Activated CD8-positive, alpha-beta T cell treated with anti-CD3 and anti-CD28 coated beads for 36 hours (primary cell): ENCODE measurements around the gene PPP4R4. TPM values are rescaled to one million over a fixed set of nuclear protein-coding genes. Genes with fewer than 3 reads are reported as not detected.

ENCODE experiments used
- ATAC-seq: fragments of 200-7000 bp; cut with Tn5 transposase; one replicate; pipeline ENCODE4 v1.10.0; 2021; ENCODE audit warnings: mild to moderate bottlenecking, moderate library complexity
- CTCF ChIA-PET: fragments of 350-600 bp; sonication (Branson Sonifier 250); formaldehyde crosslinking; loops from one replicate; lab custom pipeline; 2021; ENCODE audit warnings: antibody characterized with exemption; lab: Charles Lee
- POLR2A ChIA-PET: fragments of 350-600 bp; sonication (Branson Sonifier 250); formaldehyde crosslinking; loops from one replicate; lab custom pipeline; 2021; ENCODE audit warnings: antibody characterized with exemption; lab: Charles Lee
- DNase-seq: peaks from one replicate; pipeline ENCODE4 v3.0.0-alpha.2; 2020
- H3K27ac Mint-ChIP-seq: one replicate; pipeline ENCODE4 v1.8.0; 2021; ENCODE audit warnings: mild to moderate bottlenecking, mixed read lengths
- H3K27me3 Mint-ChIP-seq: one replicate; pipeline ENCODE4 v1.8.0; 2021; ENCODE audit warnings: mixed read lengths
- H3K36me3 Mint-ChIP-seq: one replicate; pipeline ENCODE4 v1.8.0; 2021; ENCODE audit warnings: low read depth, mixed read lengths
- H3K4me1 Mint-ChIP-seq: one replicate; pipeline ENCODE4 v1.8.0; 2021; ENCODE audit warnings: low read depth, mixed read lengths
- H3K4me3 Mint-ChIP-seq: one replicate; pipeline ENCODE4 v1.8.0; 2021; ENCODE audit warnings: mild to moderate bottlenecking, moderate library complexity, mixed read lengths
- H3K9me3 Mint-ChIP-seq: one replicate; pipeline ENCODE4 v1.8.0; 2021; ENCODE audit warnings: mixed read lengths
- intact Hi-C: fragments of 100-400 bp; cut with micrococcal nuclease; formaldehyde crosslinking; loops from one replicate; pipeline ENCODE4 v1.10.0; 2022
- total RNA-seq, 2 experiments: library from RNA; stranded (reverse); gene quantifications; one replicate each; pipeline ENCODE4 v1.2.3, GENCODE V29; 2021
- TF ChIP-seq, protein P1 (sequence below): fragments of 200-600 bp; IDR thresholded peaks from one replicate; pipeline ENCODE4 v1.8.0; 2022; ENCODE audit warnings: antibody characterized with exemption, mild to moderate bottlenecking

PPP4R4 gene
- total RNA-seq, 2 experiments from 2014 or later, result 0.63 to 1.2 TPM

DNA sequence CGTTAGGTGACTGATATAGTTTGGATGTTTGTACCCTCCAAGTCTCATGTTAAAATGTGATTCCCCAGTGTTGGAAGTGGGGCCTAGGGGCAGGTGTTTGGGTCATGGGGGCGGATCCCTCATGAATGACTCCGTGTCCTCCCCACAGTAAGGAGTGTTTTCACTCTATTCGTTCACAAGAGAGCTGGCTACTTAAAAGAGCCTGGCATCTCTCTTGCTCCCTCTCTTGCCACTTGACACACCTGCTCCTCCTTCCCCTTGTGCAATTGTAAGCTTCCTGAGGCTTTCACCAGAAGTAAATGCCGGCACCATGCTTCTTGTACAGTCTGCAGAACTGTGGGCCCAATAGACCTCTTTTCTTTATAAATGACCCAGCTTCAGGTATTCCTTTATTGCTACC is 47.3 kb upstream of the PPP4R4 start:
- H3K27ac Mint-ChIP-seq, result no peak overlapping the region
- intact Hi-C loops, result no loop called here
- peaks cover 1% of the 10 kb centered on the region for H3K36me3 Mint-ChIP-seq
- no peaks in the 10 kb centered on the region for H3K27me3 Mint-ChIP-seq
- POLR2A ChIA-PET, result no interaction called here
- TF ChIP-seq, protein P1, sequence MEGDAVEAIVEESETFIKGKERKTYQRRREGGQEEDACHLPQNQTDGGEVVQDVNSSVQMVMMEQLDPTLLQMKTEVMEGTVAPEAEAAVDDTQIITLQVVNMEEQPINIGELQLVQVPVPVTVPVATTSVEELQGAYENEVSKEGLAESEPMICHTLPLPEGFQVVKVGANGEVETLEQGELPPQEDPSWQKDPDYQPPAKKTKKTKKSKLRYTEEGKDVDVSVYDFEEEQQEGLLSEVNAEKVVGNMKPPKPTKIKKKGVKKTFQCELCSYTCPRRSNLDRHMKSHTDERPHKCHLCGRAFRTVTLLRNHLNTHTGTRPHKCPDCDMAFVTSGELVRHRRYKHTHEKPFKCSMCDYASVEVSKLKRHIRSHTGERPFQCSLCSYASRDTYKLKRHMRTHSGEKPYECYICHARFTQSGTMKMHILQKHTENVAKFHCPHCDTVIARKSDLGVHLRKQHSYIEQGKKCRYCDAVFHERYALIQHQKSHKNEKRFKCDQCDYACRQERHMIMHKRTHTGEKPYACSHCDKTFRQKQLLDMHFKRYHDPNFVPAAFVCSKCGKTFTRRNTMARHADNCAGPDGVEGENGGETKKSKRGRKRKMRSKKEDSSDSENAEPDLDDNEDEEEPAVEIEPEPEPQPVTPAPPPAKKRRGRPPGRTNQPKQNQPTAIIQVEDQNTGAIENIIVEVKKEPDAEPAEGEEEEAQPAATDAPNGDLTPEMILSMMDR, result no peak
- H3K9me3 Mint-ChIP-seq, result no peaks in the 10 kb centered on the region
- H3K4me1 Mint-ChIP-seq, result peaks cover 15% of the 10 kb centered on the region
- CTCF ChIA-PET, result interaction anchor here (3.3 to 7.6 kb wide), 2 partner anchors 10 to 90 kb away, joined by 16 to 72 read pairs; no protein-coding TSS in a partner anchor
- DNase-seq (no peak), ATAC-seq (no peak)
- H3K4me3 Mint-ChIP-seq, result no peak overlapping the region

DNA sequence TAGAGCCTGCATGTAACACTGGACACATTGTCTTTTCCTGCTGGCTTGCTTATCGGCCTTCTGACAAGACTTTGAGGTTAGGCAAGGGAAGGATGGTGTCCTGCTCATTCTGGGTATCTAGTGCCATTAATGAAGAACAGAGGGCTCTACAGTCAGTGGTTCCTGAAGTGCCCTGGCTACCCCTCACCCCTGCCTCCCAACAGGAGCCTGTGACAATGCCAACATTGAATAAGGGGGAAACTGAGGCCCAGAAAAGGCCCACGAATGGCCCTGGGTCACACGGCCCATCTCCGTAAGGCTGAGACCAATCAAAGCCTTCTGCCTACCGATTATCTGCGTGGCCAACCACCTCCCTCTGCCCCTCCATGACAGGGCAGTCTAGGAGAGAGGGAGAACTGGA is 46.8 kb upstream of the PPP4R4 start:
- Mint-ChIP-seq H3K36me3 (peaks cover 1% of the 10 kb centered on the region), H3K9me3 (no peaks in the 10 kb centered on the region), H3K4me1 (peaks cover 15% of the 10 kb centered on the region), H3K27ac (no peak overlapping the region), H3K27me3 (no peaks in the 10 kb centered on the region), H3K4me3 (no peak overlapping the region)
- intact Hi-C loops, result no loop called here
- ChIA-PET CTCF (interaction anchor here (3.3 to 7.6 kb wide), 2 partner anchors 9 to 91 kb away, joined by 16 to 72 read pairs; no protein-coding TSS in a partner anchor), POLR2A (interaction anchor here (0.9 kb wide), 1 partner anchor 9 kb away, joined by 3 read pairs; no protein-coding TSS in a partner anchor)
- ATAC-seq (no peak), DNase-seq (no peak)
- TF ChIP-seq, protein P1, result no peak

DNA sequence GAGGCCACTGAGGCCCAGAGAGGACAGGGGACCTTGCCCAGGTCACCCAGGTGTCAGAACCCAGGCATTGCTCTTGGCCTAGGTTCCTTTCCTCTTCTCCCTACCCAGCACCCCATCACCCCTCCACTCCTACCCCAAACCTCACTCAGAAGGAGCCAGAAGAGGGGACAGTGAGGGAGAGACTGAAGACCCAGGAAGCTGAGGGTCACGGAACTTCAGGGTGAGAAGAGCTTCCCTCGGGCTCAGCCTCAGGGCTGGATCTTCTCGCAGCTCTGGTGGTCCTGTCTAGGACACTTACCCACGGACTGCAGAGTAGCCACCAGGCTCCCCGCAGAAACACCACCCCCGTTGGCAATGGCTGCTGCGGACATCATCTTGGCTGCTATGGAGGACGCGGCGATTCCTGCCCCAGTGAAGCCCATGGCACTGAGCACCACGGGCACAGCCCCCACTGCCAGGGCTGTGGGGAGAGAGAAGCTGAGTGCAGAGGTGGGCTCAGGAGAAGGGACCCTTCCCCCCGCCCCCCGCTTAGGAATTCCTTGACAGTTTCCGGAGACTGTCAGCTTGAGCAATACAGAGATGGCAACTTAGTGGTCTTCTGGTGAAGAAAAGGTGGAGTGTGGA is 45.8 kb upstream of the PPP4R4 start:
- H3K4me1 Mint-ChIP-seq, result peaks cover 15% of the 10 kb centered on the region
- CTCF ChIA-PET, result interaction anchor here (1.0 to 7.6 kb wide), 6 partner anchors 8 to 111 kb away, joined by 4 to 72 read pairs (median 8); no protein-coding TSS in a partner anchor
- DNase-seq (no peak), ATAC-seq (no peak)
- H3K9me3 Mint-ChIP-seq, result no peaks in the 10 kb centered on the region
- H3K27ac Mint-ChIP-seq, result peak overlapping the region; percentile 66
- intact Hi-C loops, result no loop called here
- H3K36me3 Mint-ChIP-seq, result peaks cover 1% of the 10 kb centered on the region
- H3K27me3 Mint-ChIP-seq, result no peaks in the 10 kb centered on the region
- POLR2A ChIA-PET, result interaction anchor here (0.9 to 1.8 kb wide), 3 partner anchors 8 to 47 kb away, joined by 3 to 10 read pairs (median 3); partner anchors contain the start of genes DDX24 and IFI27L1
- TF ChIP-seq, protein P1, result no peak
- H3K4me3 Mint-ChIP-seq, result peak overlapping the region; percentile 76

DNA sequence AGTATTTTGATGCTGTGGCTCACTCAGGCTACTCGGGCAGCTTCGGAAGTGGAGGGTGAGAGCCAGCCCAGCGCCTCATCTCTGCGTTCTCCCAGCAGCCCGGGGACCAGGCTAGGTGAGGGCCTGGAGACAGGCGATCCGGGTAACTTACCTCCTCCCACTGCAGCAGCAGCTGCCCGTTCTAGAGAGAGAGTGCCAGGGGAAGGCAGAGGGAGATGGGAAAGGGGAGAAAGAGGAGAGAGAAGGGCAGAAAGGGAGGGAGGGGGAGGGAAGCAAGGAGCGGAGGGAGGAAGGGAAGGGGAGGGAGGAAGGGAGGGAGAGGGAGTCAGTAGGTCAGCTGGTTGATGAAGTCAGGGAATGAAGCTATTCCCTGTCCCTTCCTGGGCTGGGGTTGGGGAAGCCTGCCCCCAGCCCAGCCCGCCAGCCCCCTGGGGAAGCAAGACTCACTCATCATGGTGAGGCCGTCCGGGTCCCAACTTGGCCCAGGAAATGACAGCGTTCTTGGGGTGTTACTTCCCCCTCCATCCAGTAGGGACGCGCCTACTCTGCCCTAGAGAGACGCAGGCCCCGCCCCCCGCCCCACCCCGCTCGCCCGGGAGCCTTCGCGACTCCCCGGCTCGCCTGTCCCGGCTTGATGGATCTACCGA is 44.9 kb upstream of the PPP4R4 start, which contains the start of gene IFI27L2:
TSS of gene IFI27L2 (minus strand) at position 494 of the 647 bp plus-strand sequence. CDS start at position 454, 40 bp downstream.
- ChIA-PET POLR2A (interaction anchor here (0.7 to 1.8 kb wide), 5 partner anchors 38 to 84 kb away, joined by 3 to 10 read pairs (median 3); partner anchors contain the start of genes DDX24 and IFI27L1), CTCF (interaction anchor here (0.8 to 7.6 kb wide), 10 partner anchors 8 to 179 kb away, joined by 3 to 72 read pairs (median 6); no protein-coding TSS in a partner anchor)
- TF ChIP-seq, protein P1, result peak; percentile 44
- Mint-ChIP-seq H3K4me1 (peaks cover 15% of the 10 kb centered on the region), H3K27me3 (peaks cover 3% of the 10 kb centered on the region), H3K4me3 (peak within 1 kb of the TSS; percentile 76), H3K27ac (peak within 1 kb of the TSS; percentile 66), H3K9me3 (no peaks in the 10 kb centered on the region), H3K36me3 (peaks cover 1% of the 10 kb centered on the region)
- DNase-seq (peak; percentile 84), ATAC-seq (peak; percentile 99)
- intact Hi-C loops, result no loop called here
